OCI-LY3 (cell line): ENCODE measurements around the gene CPLX1.

Experiments
- H2AFZ ChIP-seq: fragments of 200-600, 300-600 bp; shearing (Covaris generic); 2 replicates; pipeline ENCODE4 v1.6.0; 2014; ENCODE audit warnings: antibody characterized with exemption, low read depth, low read length
- H3K27ac ChIP-seq: fragments of 200-600, 300-600 bp; sonication (generic); 2 replicates; pipeline ENCODE4 v1.5.1; 2014; ENCODE audit warnings: mild to moderate bottlenecking, low read length, moderate library complexity, mixed read lengths
- H3K27me3 ChIP-seq: fragments of 200-600, 300-600 bp; sonication (generic); 2 replicates; pipeline ENCODE4 v1.6.1; 2014; ENCODE audit warnings: low read depth, low read length, mixed read lengths
- H3K36me3 ChIP-seq: fragments of 200-600, 300-600 bp; sonication (generic); replicated peaks from 2 replicates; pipeline ENCODE3; 2014; ENCODE audit warnings: low read depth, low read length, mixed read lengths
- H3K4me1 ChIP-seq: fragments of 300-600, 200-600 bp; sonication (generic); 2 replicates; pipeline ENCODE4 v1.6.1; 2014; ENCODE audit warnings: low read length, mixed read lengths
- H3K4me2 ChIP-seq: fragments of 200-600, 300-600 bp; sonication (generic); 2 replicates; pipeline ENCODE4 v1.6.1; 2014; ENCODE audit warnings: low read length, mixed read lengths
- H3K4me3 ChIP-seq: fragments of 300-600, 200-600 bp; sonication (generic); 2 replicates; pipeline ENCODE4 v1.5.1; 2014; ENCODE audit warnings: antibody characterized with exemption, mild to moderate bottlenecking, low read length, moderate library complexity
- H3K79me2 ChIP-seq: fragments of 300-600, 200-600 bp; shearing (Covaris generic); 2 replicates; pipeline ENCODE4 v1.6.1; 2014; ENCODE audit warnings: mild to moderate bottlenecking, low read length, mixed read lengths
- H3K9ac ChIP-seq: fragments of 300-600, 200-600 bp; shearing (Covaris generic); 2 replicates; pipeline ENCODE4 v1.6.0; 2014; ENCODE audit warnings: mild to moderate bottlenecking, low read length, moderate library complexity
- H3K9me3 ChIP-seq: fragments of 200-600, 300-600 bp; shearing (Covaris generic); 2 replicates; pipeline ENCODE4 v1.6.1; 2014; ENCODE audit warnings: low read length, mixed read lengths; ENCODE audit not compliant: insufficient read depth
- H4K20me1 ChIP-seq: fragments of 200-600, 300-600 bp; sonication (generic); 2 replicates; pipeline ENCODE4 v1.6.1; 2016; ENCODE audit warnings: low read length, mixed read lengths; ENCODE audit not compliant: insufficient read depth
- CTCF ChIP-seq: fragments of 200-600, 300-600 bp; sonication (generic); IDR thresholded peaks from 2 replicates; pipeline ENCODE4 v1.5.1; 2014; ENCODE audit warnings: antibody characterized with exemption, low read length, low read depth
- EZH2phosphoT487 ChIP-seq: fragments of 200-600 bp; shearing (Covaris generic); IDR thresholded peaks from 2 replicates; pipeline ENCODE4 v1.6.1; 2018; ENCODE audit warnings: antibody characterized with exemption, mixed run types, low read depth

Gene CPLX1

GRCh38 chr4:766559-767283 is 59.2 kb downstream of the CPLX1 start:
- no peak overlapping the region for H2AFZ ChIP-seq
- peaks cover 38% of the 10 kb centered on the region for H3K79me2 ChIP-seq

GRCh38 chr4:766152-766515 is 59.8 kb downstream of the CPLX1 start:
- no peak overlapping the region for H3K4me3 ChIP-seq
- H3K9me3 ChIP-seq: no peaks in the 10 kb centered on the region
- H3K4me2 ChIP-seq: no peak overlapping the region
- peaks cover 45% of the 10 kb centered on the region for H4K20me1 ChIP-seq
- H3K36me3 ChIP-seq: peaks cover 51% of the 10 kb centered on the region
- peaks cover 32% of the 10 kb centered on the region for H3K79me2 ChIP-seq
- H2AFZ ChIP-seq: no peak overlapping the region
- H3K27me3 ChIP-seq: no peaks in the 10 kb centered on the region
- H3K4me1 ChIP-seq: no peaks in the 10 kb centered on the region
- no peak for TF ChIP-seq CTCF
- no peak for TF ChIP-seq EZH2phosphoT487
- H3K9ac ChIP-seq: no peak overlapping the region
- H3K27ac ChIP-seq: no peak overlapping the region

More at GRCh38 chr4:766559-767283, 59.2 kb downstream of the CPLX1 start:
- no peak overlapping the region for H3K27ac ChIP-seq
- peaks cover 50% of the 10 kb centered on the region for H4K20me1 ChIP-seq
- H3K4me3 ChIP-seq: no peak overlapping the region
- H3K4me1 ChIP-seq: no peaks in the 10 kb centered on the region
- H3K36me3 ChIP-seq: peaks cover 50% of the 10 kb centered on the region
- TF ChIP-seq CTCF (no peak), EZH2phosphoT487 (no peak)
- no peak overlapping the region for H3K9ac ChIP-seq
- no peaks in the 10 kb centered on the region for H3K9me3 ChIP-seq
- no peaks in the 10 kb centered on the region for H3K27me3 ChIP-seq
- H3K4me2 ChIP-seq: no peak overlapping the region

GRCh38 chr4:764405-765169 is 61.3 kb downstream of the CPLX1 start:
- no peak overlapping the region for H3K27ac ChIP-seq
- peaks cover 34% of the 10 kb centered on the region for H4K20me1 ChIP-seq
- TF ChIP-seq EZH2phosphoT487 (no peak), CTCF (no peak)
- no peaks in the 10 kb centered on the region for H3K9me3 ChIP-seq
- peaks cover 20% of the 10 kb centered on the region for H3K79me2 ChIP-seq
- peaks cover 55% of the 10 kb centered on the region for H3K36me3 ChIP-seq
- no peaks in the 10 kb centered on the region for H3K27me3 ChIP-seq
- no peak overlapping the region for H3K4me2 ChIP-seq
- no peaks in the 10 kb centered on the region for H3K4me1 ChIP-seq
- H2AFZ ChIP-seq: no peak overlapping the region
- H3K9ac ChIP-seq: no peak overlapping the region
- H3K4me3 ChIP-seq: no peak overlapping the region

- TF ChIP-seq EZH2phosphoT487 (no peak), CTCF (no peak)
- H4K20me1 ChIP-seq: peaks cover 28% of the 10 kb centered on the region
- H3K4me2 ChIP-seq: no peak overlapping the region
- H3K9ac ChIP-seq: no peak overlapping the region
- H3K4me3 ChIP-seq: no peak overlapping the region
- no peak overlapping the region for H3K27ac ChIP-seq
- H3K27me3 ChIP-seq: no peaks in the 10 kb centered on the region
- H3K79me2 ChIP-seq: peaks cover 13% of the 10 kb centered on the region
- H3K4me1 ChIP-seq: no peaks in the 10 kb centered on the region
- H3K36me3 ChIP-seq: peaks cover 54% of the 10 kb centered on the region
- H3K9me3 ChIP-seq: no peaks in the 10 kb centered on the region
- H2AFZ ChIP-seq: no peak overlapping the region
Measured at GRCh38 chr4:763922-764321, 62.0 kb downstream of the CPLX1 start.
